ENCODE results near the gene FASLG. TPM values are rescaled to one million over a fixed set of nuclear protein-coding genes. Genes with fewer than 3 reads are reported as not detected.

FASLG gene
- total and polyA plus RNA-seq, 4 donors: 0.14 to 0.61 (median 0.30) TPM

- TF ChIP-seq CTCF (IDR thresholded peaks at IDR 0.05; ENCODE audit: low read depth, low read length, missing input control) (no peak), EGR1 (IDR thresholded peaks at IDR 0.05; ENCODE audit: low read depth in 2 of 2) (no peak), HNF4G (IDR thresholded peaks at IDR 0.05) (no peak), JUND (IDR thresholded peaks at IDR 0.05) (no peak), HNF4A (conservative IDR thresholded peaks at IDR 0.05) (no peak), NR2F2 (IDR thresholded peaks at IDR 0.05) (no peak), YY1 (IDR thresholded peaks at IDR 0.05) (no peak), TAF1 (conservative IDR thresholded peaks at IDR 0.05) (no peak), GABPA (IDR thresholded peaks at IDR 0.05 in 1 of 2, conservative IDR thresholded peaks at IDR 0.05 in 1 of 2) (no peak)
These were observed 41.7 kb downstream of the FASLG start (continued) for GRCh38 chr1:172700556-172700955.

GRCh38 chr1:172704001-172704400 lies 45.1 kb downstream of the FASLG start:
- Histone ChIP-seq H3K4me3 (ENCODE audit: low read depth in 1 of 3, low read length in 3 of 3) (no peak overlapping the region), H3K9ac (ENCODE audit: low read depth in 1 of 2, low read length in 2 of 2) (no peak overlapping the region), H3K27me3 (ENCODE audit: control insufficient read depth in 4 of 4, insufficient read depth in 4 of 4, low read length in 3 of 4) (no peaks in the 10 kb centered on the region), H3K9me3 (ENCODE audit: control insufficient read depth in 4 of 4, low read length in 3 of 4) (no peaks in the 10 kb centered on the region), H3K36me3 (ENCODE audit: control insufficient read depth in 4 of 4, insufficient read depth in 3 of 4, low read depth in 1 of 4, low read length in 3 of 4) (no peaks in the 10 kb centered on the region), H3K27ac (ENCODE audit: low read depth in 1 of 2, low read length in 2 of 2) (no peak overlapping the region), H3K4me1 (ENCODE audit: control insufficient read depth in 4 of 4, insufficient read depth in 4 of 4, low read length in 3 of 4) (no peaks in the 10 kb centered on the region)
- TF ChIP-seq MAX (IDR thresholded peaks at IDR 0.05) (no peak), EGR1 (IDR thresholded peaks at IDR 0.05; ENCODE audit: low read depth in 2 of 2) (no peak), CTCF (IDR thresholded peaks at IDR 0.05; ENCODE audit: low read depth, low read length, missing input control) (no peak), JUND (IDR thresholded peaks at IDR 0.05) (no peak), FOXA1 (IDR thresholded peaks at IDR 0.05) (no peak), REST (IDR thresholded peaks at IDR 0.05) (no peak), ATF3 (IDR thresholded peaks at IDR 0.05) (no peak), RXRA (IDR thresholded peaks at IDR 0.05) (no peak)
- DNase-seq (ENCODE audit: low spot score): no peak
- WGBS: 44% methylated on average over 1 of the region's 1 CpG
